H9 (cell line): Measurements from ENCODE around the gene GNAT3. TPM values are rescaled to one million over a fixed set of nuclear protein-coding genes. Genes with fewer than 3 reads are reported as not detected.
A peak's percentile ranks its signal among the peaks of the same experiment; 100 is the strongest.

Experiments
- DNase-seq: peaks from one replicate; pipeline ENCODE4 v3.0.0-alpha.2; 2017
- H2AFZ ChIP-seq: one replicate; pipeline ENCODE4 v1.6.1; 2013; ENCODE audit warnings: mild to moderate bottlenecking, low read length, control low read depth, moderate library complexity
- H2AK5ac ChIP-seq: 2 replicates; pipeline ENCODE4 v1.6.1; 2013; ENCODE audit warnings: low read length, control low read depth, mixed read lengths; ENCODE audit not compliant: insufficient read length
- H2BK120ac ChIP-seq: one replicate; pipeline ENCODE4 v1.6.1; 2013; ENCODE audit warnings: low read depth, mild to moderate bottlenecking, low read length, control low read depth, inconsistent platforms; ENCODE audit not compliant: poor library complexity, severe bottlenecking
- H2BK12ac ChIP-seq: 2 replicates; pipeline ENCODE4 v1.6.1; 2013; ENCODE audit warnings: low read length, control low read depth, mixed read lengths, low read depth; ENCODE audit not compliant: insufficient read length
- H2BK15ac ChIP-seq: 2 replicates; pipeline ENCODE4 v1.6.1; 2013; ENCODE audit warnings: low read depth, low read length, control low read depth
- H2BK20ac ChIP-seq: one replicate; pipeline ENCODE4 v1.6.1; 2013; ENCODE audit warnings: low read depth, mild to moderate bottlenecking, low read length, control low read depth, inconsistent platforms; ENCODE audit not compliant: poor library complexity, severe bottlenecking
- H2BK5ac ChIP-seq: 2 replicates; pipeline ENCODE4 v1.6.1; 2013; ENCODE audit warnings: low read length, control low read depth, mixed read lengths; ENCODE audit not compliant: insufficient read length
- H3K14ac ChIP-seq: 2 replicates; pipeline ENCODE4 v1.6.1; 2013; ENCODE audit warnings: low read length, control low read depth; ENCODE audit not compliant: insufficient read depth
- H3K18ac ChIP-seq: 2 replicates; pipeline ENCODE4 v1.6.1; 2013; ENCODE audit warnings: low read depth, mild to moderate bottlenecking, mixed read lengths, low read length, control low read depth; ENCODE audit not compliant: insufficient read length
- H3K23ac ChIP-seq: 2 replicates; pipeline ENCODE4 v1.6.1; 2013; ENCODE audit warnings: low read length, control low read depth, mixed read lengths, low read depth; ENCODE audit not compliant: insufficient read length
- H3K23me2 ChIP-seq: 2 replicates; pipeline ENCODE4 v1.6.1; 2013; ENCODE audit warnings: low read depth, mild to moderate bottlenecking, mixed read lengths, low read length, control low read depth; ENCODE audit not compliant: insufficient read length, poor library complexity, severe bottlenecking
- H3K27ac ChIP-seq: 2 replicates; pipeline ENCODE4 v1.5.1; 2013; ENCODE audit warnings: low read length, control low read depth, mixed read lengths, low read depth; ENCODE audit not compliant: insufficient read length
- H3K27me3 ChIP-seq: 2 replicates; pipeline ENCODE4 v1.6.1; 2013; ENCODE audit warnings: low read length, control low read depth, inconsistent platforms; ENCODE audit not compliant: insufficient read depth
- H3K4ac ChIP-seq: 2 replicates; pipeline ENCODE4 v1.6.1; 2013; ENCODE audit warnings: low read depth, mild to moderate bottlenecking, control low read depth, inconsistent platforms, low read length, moderate library complexity
- H3K4me1 ChIP-seq: 2 replicates; pipeline ENCODE4 v1.6.1; 2013; ENCODE audit warnings: low read length, control low read depth, inconsistent platforms; ENCODE audit not compliant: insufficient read depth
- H3K4me2 ChIP-seq: 2 replicates; pipeline ENCODE4 v1.6.1; 2013; ENCODE audit warnings: low read length, control low read depth, mixed read lengths; ENCODE audit not compliant: insufficient read length, insufficient read depth
- H3K56ac ChIP-seq: 2 replicates; pipeline ENCODE4 v1.6.1; 2013; ENCODE audit warnings: low read depth, mild to moderate bottlenecking, mixed read lengths, low read length, control low read depth; ENCODE audit not compliant: insufficient read length
- H3K79me1 ChIP-seq: 2 replicates; pipeline ENCODE4 v1.6.1; 2013; ENCODE audit warnings: low read depth, mild to moderate bottlenecking, moderate library complexity, low read length, control low read depth, inconsistent platforms; ENCODE audit not compliant: insufficient read depth, poor library complexity, severe bottlenecking
- H3K79me2 ChIP-seq: 2 replicates; pipeline ENCODE4 v1.6.1; 2013; ENCODE audit warnings: low read length, control low read depth, inconsistent platforms; ENCODE audit not compliant: insufficient read depth
- H3K9ac ChIP-seq: 2 replicates; pipeline ENCODE4 v1.6.1; 2013; ENCODE audit warnings: low read length, control low read depth, mixed read lengths; ENCODE audit not compliant: insufficient read length; ENCODE audit errors: extremely low read depth
- H3K9me3 ChIP-seq: one replicate; pipeline ENCODE4 v1.6.1; 2013; ENCODE audit warnings: low read depth, low read length, inconsistent platforms; ENCODE audit not compliant: control insufficient read depth
- H3T11ph ChIP-seq: one replicate; pipeline ENCODE4 v1.6.1; 2013; ENCODE audit warnings: mild to moderate bottlenecking, low read length, control low read depth, inconsistent platforms
- H4K20me1 ChIP-seq: one replicate; pipeline ENCODE4 v1.6.1; 2013; ENCODE audit not compliant: control insufficient read depth, insufficient read length, insufficient read depth
- H4K5ac ChIP-seq: 2 replicates; pipeline ENCODE4 v1.6.1; 2013; ENCODE audit warnings: low read depth, mild to moderate bottlenecking, mixed read lengths, low read length, control low read depth; ENCODE audit not compliant: insufficient read length
- H4K8ac ChIP-seq: replicated peaks from 2 replicates; pipeline ENCODE4 v1.6.1; 2013; ENCODE audit warnings: low read length, control low read depth, mixed read lengths, low read depth; ENCODE audit not compliant: insufficient read length
- H4K91ac ChIP-seq: 2 replicates; pipeline ENCODE4 v1.6.1; 2013; ENCODE audit warnings: low read depth, mild to moderate bottlenecking, moderate library complexity, mixed read lengths, low read length, control low read depth; ENCODE audit not compliant: insufficient read length
- H3K27ac Mint-ChIP-seq, 3 experiments: 2 replicates in 2 of 3; 3 replicates in 1 of 3; pipeline ENCODE4 v1.8.0; 2020 to 2021; ENCODE audit warnings: mixed read lengths in 3 of 3, mild to moderate bottlenecking in 1 of 3, moderate library complexity in 1 of 3
- H3K27me3 Mint-ChIP-seq: 2 replicates; pipeline ENCODE4 v1.8.0; 2021; ENCODE audit warnings: low read depth, mild to moderate bottlenecking, moderate library complexity, mixed read lengths
- H3K36me3 Mint-ChIP-seq, 3 experiments: 2 replicates in 2 of 3; 3 replicates in 1 of 3; pipeline ENCODE4 v1.8.0; 2020 to 2021; ENCODE audit warnings: low read depth in 3 of 3, mixed read lengths in 3 of 3; ENCODE audit not compliant: insufficient read depth in 1 of 3
- H3K4me1 Mint-ChIP-seq, 2 experiments: 2 replicates each; pipeline ENCODE4 v1.8.0; 2020; ENCODE audit warnings: mixed read lengths in 2 of 2
- H3K4me3 Mint-ChIP-seq, 2 experiments: 2 replicates in 1 of 2; 3 replicates in 1 of 2; pipeline ENCODE4 v1.8.0; 2020 to 2021; ENCODE audit warnings: mild to moderate bottlenecking in 2 of 2, mixed read lengths in 2 of 2, moderate library complexity in 1 of 2
- H3K9me3 Mint-ChIP-seq, 2 experiments: 2 replicates in 1 of 2; 3 replicates in 1 of 2; pipeline ENCODE4 v1.8.0; 2020; ENCODE audit warnings: mild to moderate bottlenecking in 2 of 2, mixed read lengths in 2 of 2, moderate library complexity in 1 of 2
- WGBS: extraction: QIAGEN DNeasy Blood & Tissue Kit; methylation state at CpG from one replicate; pipeline ENCODE4 v1.1.7; 2013; ENCODE audit warnings: missing lambda C conversion rate, low lambda C conversion rate, mixed read lengths; ENCODE audit not compliant: insufficient read length; ENCODE audit errors: extremely low coverage; 5-methylcytosine and 5-hydroxymethylcytosine counted together
- total RNA-seq: library from RNA; stranded (reverse); gene quantifications from 2 replicates; pipeline ENCODE4 v1.2.1, GENCODE V29; 2021
- TF ChIP-seq, protein P1 (sequence below): fragments of 200-600 bp; sonication (generic); conservative IDR thresholded peaks from 3 replicates; pipeline ENCODE4 v1.8.0; 2021; ENCODE audit warnings: antibody characterized with exemption, mild to moderate bottlenecking

GNAT3 gene
- total RNA-seq, 1 experiment from 2014 or later, result not detected

DNA sequence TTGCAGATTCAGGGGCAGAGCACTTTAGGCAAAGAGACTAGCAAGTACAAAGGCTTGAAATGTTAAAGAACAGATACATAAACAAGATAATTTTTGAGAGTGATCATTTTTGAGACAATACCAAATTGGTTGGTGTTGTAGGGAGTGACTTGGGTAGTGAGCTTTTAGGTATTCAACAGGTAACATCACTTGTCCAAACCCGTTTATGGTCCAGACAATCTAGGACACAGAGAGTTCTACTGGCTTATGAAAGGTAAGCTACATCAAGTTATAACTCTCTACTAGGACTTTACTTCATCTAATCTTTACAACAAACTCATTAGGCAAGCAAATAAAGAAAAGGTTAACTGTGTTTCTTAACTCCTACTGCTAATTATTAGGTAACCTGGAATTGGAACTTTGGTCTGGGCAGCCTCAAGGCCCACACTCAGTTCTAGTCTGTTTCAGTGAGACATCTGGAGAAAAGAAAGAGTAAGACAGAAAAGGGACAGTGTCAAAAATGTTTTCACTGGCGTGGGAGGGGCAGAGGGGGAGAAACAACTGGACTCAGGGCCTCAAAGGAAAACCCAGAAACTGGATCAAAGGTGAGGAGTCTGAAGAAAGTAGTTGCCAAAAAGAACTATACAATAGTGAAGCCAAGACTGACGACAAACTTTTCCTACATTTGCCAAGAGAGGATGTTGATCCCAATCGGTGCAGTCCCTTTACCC, 39.2 kb downstream of the GNAT3 start:
- H3K23ac ChIP-seq, result no peak overlapping the region
- no peak overlapping the region for H2BK5ac ChIP-seq
- no peak overlapping the region for H3T11ph ChIP-seq
- peak overlapping the region; percentile 62 for H2AFZ ChIP-seq
- H4K5ac ChIP-seq, result no peak overlapping the region
- H3K9me3 ChIP-seq, result no peaks in the 10 kb centered on the region
- no peak overlapping the region for H3K56ac ChIP-seq
- TF ChIP-seq, protein P1, sequence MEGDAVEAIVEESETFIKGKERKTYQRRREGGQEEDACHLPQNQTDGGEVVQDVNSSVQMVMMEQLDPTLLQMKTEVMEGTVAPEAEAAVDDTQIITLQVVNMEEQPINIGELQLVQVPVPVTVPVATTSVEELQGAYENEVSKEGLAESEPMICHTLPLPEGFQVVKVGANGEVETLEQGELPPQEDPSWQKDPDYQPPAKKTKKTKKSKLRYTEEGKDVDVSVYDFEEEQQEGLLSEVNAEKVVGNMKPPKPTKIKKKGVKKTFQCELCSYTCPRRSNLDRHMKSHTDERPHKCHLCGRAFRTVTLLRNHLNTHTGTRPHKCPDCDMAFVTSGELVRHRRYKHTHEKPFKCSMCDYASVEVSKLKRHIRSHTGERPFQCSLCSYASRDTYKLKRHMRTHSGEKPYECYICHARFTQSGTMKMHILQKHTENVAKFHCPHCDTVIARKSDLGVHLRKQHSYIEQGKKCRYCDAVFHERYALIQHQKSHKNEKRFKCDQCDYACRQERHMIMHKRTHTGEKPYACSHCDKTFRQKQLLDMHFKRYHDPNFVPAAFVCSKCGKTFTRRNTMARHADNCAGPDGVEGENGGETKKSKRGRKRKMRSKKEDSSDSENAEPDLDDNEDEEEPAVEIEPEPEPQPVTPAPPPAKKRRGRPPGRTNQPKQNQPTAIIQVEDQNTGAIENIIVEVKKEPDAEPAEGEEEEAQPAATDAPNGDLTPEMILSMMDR, result no peak
- no peak overlapping the region for H3K14ac ChIP-seq
- Mint-ChIP-seq H3K27me3 (no peaks in the 10 kb centered on the region), H3K4me3 (no peak overlapping the region), H3K9me3 (no peaks in the 10 kb centered on the region), H3K27ac (peak overlapping the region in 1 of 3 experiments; percentile 46; a peak in 2 of 7 replicates), H3K36me3 (no peaks in the 10 kb centered on the region), H3K4me1 (peaks cover 13 to 16% of the 10 kb centered on the region in 2 experiments)
- H3K27me3 ChIP-seq, result no peaks in the 10 kb centered on the region
- no peaks in the 10 kb centered on the region for H3K79me2 ChIP-seq
- no peak overlapping the region for H2BK120ac ChIP-seq
- no peak overlapping the region for H2BK15ac ChIP-seq
- no peaks in the 10 kb centered on the region for H3K23me2 ChIP-seq
- no peak overlapping the region for H4K91ac ChIP-seq
- H2BK12ac ChIP-seq, result no peak overlapping the region
- no peak overlapping the region for H3K9ac ChIP-seq
- H3K18ac ChIP-seq, result no peak overlapping the region
- no peak overlapping the region for H2BK20ac ChIP-seq
- H2AK5ac ChIP-seq, result no peak overlapping the region
- H4K8ac ChIP-seq, result no peak overlapping the region
- no CpG with 5 or more reads among the region's 4 CpGs for WGBS
- H3K4me2 ChIP-seq, result no peak overlapping the region
- no peak overlapping the region for H3K27ac ChIP-seq
- H4K20me1 ChIP-seq, result no peaks in the 10 kb centered on the region
- no peaks in the 10 kb centered on the region; the same call in 1 of the 2 replicates for H3K4me1 ChIP-seq
- no peaks in the 10 kb centered on the region for H3K79me1 ChIP-seq
- DNase-seq, result no peak
- H3K4ac ChIP-seq, result no peak overlapping the region
